Activated naive CD4-positive, alpha-beta T cell treated with anti-CD3 and anti-CD28 coated beads, Interleukin-2, amount 50 U/mL, for 24 hours (primary cell): ENCODE data around the gene RBMS3.

Experiments
- H3K27ac Mint-ChIP-seq: one replicate; pipeline ENCODE4 v1.8.0; 2021; ENCODE audit warnings: mild to moderate bottlenecking, mixed read lengths
- H3K27me3 Mint-ChIP-seq: one replicate; pipeline ENCODE4 v1.8.0; 2021; ENCODE audit warnings: mixed read lengths
- H3K36me3 Mint-ChIP-seq: one replicate; pipeline ENCODE4 v1.8.0; 2021; ENCODE audit warnings: mixed read lengths
- H3K4me1 Mint-ChIP-seq: one replicate; pipeline ENCODE4 v1.8.0; 2021; ENCODE audit warnings: mixed read lengths
- H3K4me3 Mint-ChIP-seq: one replicate; pipeline ENCODE4 v1.8.0; 2021; ENCODE audit warnings: mild to moderate bottlenecking, mixed read lengths
- H3K9me3 Mint-ChIP-seq: one replicate; pipeline ENCODE4 v1.8.0; 2021; ENCODE audit warnings: mixed read lengths

RBMS3 gene

DNA sequence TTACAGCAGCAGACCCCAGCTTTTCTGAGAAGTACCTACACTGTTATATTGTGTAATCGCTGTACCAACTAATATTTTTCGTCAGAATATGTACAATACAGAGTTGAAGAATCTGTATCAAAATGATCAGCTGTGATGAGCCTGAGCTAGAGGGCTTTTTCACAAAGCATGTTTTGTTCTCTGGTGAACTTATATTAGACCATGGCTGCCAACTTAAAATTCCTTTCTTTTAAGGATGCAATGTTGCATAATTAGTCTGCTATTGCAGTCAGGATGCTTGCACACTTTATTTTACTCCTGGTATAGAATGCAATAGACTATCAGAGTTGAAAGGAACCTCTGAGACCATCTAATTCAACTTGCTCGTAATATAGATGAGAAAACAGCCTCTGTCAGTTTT is 127.8 kb downstream of the RBMS3 start:
- Mint-ChIP-seq H3K9me3 (no peaks in the 10 kb centered on the region), H3K36me3 (no peaks in the 10 kb centered on the region), H3K27ac (no peak overlapping the region), H3K4me3 (no peak overlapping the region), H3K4me1 (no peaks in the 10 kb centered on the region), H3K27me3 (no peaks in the 10 kb centered on the region)

DNA sequence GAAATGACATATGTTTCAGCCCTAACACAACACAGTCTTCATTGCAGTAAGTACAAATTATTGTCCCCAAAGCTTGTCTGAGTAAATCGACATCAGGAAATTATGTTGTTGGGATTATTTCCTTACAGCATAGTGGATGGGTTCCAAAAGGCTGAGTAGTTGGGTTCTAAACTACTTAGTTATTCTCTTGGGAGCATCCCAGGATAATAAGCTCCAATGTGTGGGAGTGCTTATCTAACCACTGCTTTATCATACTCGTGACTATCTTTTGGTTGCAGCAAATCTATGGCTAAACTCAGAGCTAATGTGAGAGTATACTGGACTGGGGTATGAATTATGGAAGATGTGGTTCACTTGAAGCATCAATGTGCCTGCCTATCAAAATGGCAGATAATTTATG is 128.5 kb downstream of the RBMS3 start:
- Mint-ChIP-seq H3K9me3 (no peaks in the 10 kb centered on the region), H3K27ac (no peak overlapping the region), H3K4me1 (no peaks in the 10 kb centered on the region), H3K36me3 (no peaks in the 10 kb centered on the region), H3K27me3 (no peaks in the 10 kb centered on the region), H3K4me3 (no peak overlapping the region)

DNA sequence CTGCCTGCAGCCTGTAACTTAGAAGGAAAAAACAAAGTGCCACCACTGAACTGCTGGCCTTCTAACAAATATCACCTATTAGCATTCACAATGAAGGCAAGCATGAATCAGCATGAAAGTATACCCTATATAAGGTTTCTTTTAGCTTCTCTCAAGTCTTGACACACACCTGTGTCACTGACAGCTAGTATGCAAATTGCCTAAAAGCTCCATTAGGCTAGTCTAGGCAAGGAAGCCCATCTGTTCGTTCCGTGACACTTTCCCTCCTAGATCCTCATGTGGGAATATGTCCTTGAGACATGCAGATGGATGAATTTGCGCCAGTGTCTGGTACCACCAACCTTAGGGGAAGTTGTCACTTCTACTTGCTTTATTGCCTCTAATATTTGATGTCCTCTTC is 129.3 kb downstream of the RBMS3 start:
- Mint-ChIP-seq H3K27me3 (no peaks in the 10 kb centered on the region), H3K4me3 (no peak overlapping the region), H3K36me3 (no peaks in the 10 kb centered on the region), H3K9me3 (no peaks in the 10 kb centered on the region), H3K4me1 (no peaks in the 10 kb centered on the region), H3K27ac (no peak overlapping the region)

DNA sequence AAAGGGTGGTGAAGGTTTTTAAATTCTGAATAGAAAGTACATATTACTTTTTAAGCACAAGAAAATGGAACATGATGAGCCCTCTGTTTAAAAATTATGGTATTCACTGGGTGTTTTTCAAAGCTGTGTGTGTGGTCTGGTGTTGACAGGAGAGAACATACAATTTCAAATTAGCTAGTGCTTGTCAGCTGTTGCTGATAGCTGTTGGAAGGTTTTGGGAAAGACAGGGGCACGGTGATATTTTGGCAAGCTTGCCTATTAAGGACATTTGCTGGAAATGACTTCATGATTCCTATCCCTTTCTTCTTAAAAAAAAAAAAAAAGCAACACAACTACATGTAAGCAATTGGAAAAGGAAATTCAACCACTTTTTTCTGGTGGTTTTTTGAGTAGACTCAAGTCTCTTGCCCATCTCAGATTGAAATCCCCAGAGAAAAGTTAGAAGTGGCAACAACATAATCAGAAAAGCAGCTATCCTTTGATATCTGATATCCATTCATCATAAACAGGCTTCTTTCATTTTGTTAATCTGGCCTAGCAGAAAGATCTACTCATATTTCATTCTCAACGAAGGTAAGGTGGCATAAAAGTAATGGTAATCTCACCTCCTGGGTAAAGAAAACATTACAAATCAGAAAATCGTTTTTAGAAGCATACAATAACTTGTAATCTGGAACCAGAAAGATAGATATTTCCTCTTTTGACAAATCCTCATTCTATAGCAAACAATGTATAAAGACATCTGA is 130.0 kb downstream of the RBMS3 start:
- Mint-ChIP-seq H3K9me3 (no peaks in the 10 kb centered on the region), H3K36me3 (no peaks in the 10 kb centered on the region)

DNA sequence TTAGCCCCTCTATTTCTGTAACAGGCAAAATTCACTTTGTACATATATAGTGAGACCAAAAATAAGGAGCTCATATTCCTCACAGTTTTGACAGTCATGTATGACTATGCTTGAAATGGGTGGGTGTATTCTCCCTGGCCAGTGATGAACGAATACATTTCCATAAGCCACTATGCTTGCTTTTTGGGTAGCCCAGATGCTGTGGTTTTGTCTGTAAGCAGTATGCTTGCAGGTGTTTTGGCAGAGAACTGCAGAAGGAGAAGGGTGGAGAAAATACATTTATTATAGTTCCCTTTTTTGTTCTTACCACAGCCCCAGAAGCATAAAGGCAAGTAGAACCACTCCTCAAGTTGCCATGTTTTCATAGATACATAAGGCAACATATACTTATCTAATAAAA is 131.2 kb downstream of the RBMS3 start:
- Mint-ChIP-seq H3K36me3 (no peaks in the 10 kb centered on the region), H3K4me3 (no peak overlapping the region), H3K9me3 (no peaks in the 10 kb centered on the region), H3K27ac (no peak overlapping the region), H3K4me1 (no peaks in the 10 kb centered on the region), H3K27me3 (no peaks in the 10 kb centered on the region)

More for the DNA sequence above, 130.0 kb downstream of the RBMS3 start:
- Mint-ChIP-seq H3K27ac (no peak overlapping the region), H3K27me3 (no peaks in the 10 kb centered on the region), H3K4me1 (no peaks in the 10 kb centered on the region), H3K4me3 (no peak overlapping the region)

DNA sequence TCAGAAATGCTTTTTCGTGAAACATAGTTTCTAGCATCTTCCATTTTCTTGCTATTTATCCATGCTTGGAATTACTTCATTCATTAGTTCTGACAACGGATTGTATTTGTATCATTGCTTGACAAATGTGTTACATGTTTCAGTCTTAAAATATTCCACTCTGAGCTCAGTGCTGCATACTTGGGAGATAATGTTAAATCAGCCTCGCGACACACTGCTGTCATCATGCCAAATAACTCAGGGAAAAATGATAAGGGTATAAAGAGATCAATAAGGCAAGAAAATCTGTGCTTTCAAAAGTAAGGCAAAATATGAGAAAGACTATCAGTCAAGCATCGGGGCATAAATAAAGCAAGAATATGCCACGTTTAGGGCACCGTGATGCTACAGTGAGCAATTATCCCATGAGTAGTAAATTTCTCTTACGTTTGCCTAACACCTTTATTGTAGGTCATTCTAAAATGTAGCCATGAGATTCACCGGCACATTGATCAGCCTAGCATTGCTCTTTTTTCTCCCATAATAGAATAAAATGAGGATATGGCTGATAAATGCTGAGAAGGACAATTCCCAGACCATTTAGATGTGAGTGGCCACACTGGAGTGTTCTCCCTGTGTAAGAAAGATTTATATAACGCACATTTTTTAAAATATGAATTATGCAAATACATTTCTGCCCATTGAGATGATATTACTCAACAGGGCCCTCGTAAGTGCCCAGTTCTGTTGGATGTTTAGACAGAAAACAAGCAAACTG is 133.8 kb downstream of the RBMS3 start:
- no peaks in the 10 kb centered on the region for H3K9me3 Mint-ChIP-seq
- no peak overlapping the region for H3K27ac Mint-ChIP-seq
- H3K4me1 Mint-ChIP-seq: no peaks in the 10 kb centered on the region
- H3K27me3 Mint-ChIP-seq: no peaks in the 10 kb centered on the region
- H3K36me3 Mint-ChIP-seq: no peaks in the 10 kb centered on the region
- no peak overlapping the region for H3K4me3 Mint-ChIP-seq

DNA sequence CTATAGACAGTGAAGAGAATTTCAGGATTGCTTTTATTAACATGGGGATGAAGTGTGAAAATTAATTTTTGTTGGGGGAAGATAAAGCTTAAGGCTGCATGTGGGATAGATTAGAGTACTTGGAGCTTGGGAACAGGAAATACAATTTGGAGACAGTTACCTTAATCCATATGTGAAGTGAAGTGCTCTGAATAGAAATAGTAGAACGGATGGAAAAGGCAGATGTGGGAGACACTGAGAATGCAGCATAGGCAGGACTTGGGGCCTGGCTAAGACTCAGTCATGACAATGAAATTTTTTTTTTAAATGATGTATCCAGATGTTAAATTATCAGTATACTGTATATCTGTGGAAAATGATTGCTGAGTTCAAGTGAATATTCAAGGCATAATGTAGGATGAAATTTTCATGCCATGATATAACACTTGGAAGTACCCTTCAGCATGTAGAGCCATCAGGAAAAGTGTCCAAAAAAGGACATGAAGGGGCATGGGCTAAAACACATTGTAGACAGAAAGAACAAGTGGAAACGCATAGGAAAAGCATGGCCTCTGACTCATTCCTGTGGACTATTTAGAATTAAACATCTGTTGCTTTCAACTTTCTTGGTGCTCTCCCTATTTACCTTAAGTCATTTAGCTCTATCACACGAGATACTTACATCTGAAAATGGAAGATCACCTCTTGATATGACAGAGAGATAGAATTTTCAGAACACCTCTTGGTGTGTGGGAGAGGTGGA is 134.8 kb downstream of the RBMS3 start:
- Mint-ChIP-seq H3K27me3 (no peaks in the 10 kb centered on the region), H3K27ac (no peak overlapping the region), H3K4me3 (no peak overlapping the region), H3K9me3 (no peaks in the 10 kb centered on the region), H3K4me1 (no peaks in the 10 kb centered on the region), H3K36me3 (no peaks in the 10 kb centered on the region)

DNA sequence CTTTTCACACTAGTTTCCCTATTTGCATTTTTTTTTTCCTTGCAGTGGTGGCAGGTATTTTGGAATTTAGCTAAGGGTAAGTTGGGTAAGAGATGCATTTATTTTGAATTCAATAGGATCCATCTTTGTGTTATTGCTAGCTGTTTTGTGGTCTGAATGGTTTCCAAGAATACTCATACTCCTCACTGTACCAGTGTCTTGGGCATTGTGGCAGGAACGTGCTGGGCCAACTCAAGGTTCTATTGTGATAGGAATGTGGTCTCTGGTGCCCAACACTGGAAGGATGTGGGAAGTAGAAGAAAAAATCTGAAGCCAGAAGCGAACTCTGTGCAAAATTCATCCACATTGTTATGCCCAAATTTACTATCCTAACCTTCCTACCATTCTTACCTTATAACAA is 135.6 kb downstream of the RBMS3 start:
- H3K27me3 Mint-ChIP-seq: no peaks in the 10 kb centered on the region
- no peaks in the 10 kb centered on the region for H3K9me3 Mint-ChIP-seq
- H3K4me1 Mint-ChIP-seq: no peaks in the 10 kb centered on the region
- no peak overlapping the region for H3K4me3 Mint-ChIP-seq
- no peak overlapping the region for H3K27ac Mint-ChIP-seq
- H3K36me3 Mint-ChIP-seq: no peaks in the 10 kb centered on the region

DNA sequence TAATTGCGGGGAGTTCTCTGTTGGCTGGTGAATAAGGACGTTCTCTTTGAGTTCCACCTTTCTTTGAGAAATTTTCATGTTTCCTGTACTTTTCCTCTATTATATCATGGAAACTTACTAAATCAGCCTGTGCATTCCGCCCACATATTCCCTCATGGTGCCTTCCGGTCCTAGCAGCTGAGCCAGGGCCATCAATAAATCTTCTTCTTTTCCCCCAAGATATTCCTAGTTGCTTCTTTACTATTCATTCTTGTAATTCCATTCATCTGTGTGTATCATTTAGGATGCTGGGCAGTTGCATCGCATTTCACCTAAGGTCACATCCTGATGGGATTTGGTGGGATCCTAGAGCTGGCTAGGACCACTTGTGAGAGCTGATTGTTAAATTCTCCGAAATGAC is 139.2 kb downstream of the RBMS3 start:
- H3K4me1 Mint-ChIP-seq: no peaks in the 10 kb centered on the region
- H3K27me3 Mint-ChIP-seq: no peaks in the 10 kb centered on the region
- H3K27ac Mint-ChIP-seq: no peak overlapping the region
- no peak overlapping the region for H3K4me3 Mint-ChIP-seq
- H3K36me3 Mint-ChIP-seq: no peaks in the 10 kb centered on the region
- H3K9me3 Mint-ChIP-seq: no peaks in the 10 kb centered on the region

DNA sequence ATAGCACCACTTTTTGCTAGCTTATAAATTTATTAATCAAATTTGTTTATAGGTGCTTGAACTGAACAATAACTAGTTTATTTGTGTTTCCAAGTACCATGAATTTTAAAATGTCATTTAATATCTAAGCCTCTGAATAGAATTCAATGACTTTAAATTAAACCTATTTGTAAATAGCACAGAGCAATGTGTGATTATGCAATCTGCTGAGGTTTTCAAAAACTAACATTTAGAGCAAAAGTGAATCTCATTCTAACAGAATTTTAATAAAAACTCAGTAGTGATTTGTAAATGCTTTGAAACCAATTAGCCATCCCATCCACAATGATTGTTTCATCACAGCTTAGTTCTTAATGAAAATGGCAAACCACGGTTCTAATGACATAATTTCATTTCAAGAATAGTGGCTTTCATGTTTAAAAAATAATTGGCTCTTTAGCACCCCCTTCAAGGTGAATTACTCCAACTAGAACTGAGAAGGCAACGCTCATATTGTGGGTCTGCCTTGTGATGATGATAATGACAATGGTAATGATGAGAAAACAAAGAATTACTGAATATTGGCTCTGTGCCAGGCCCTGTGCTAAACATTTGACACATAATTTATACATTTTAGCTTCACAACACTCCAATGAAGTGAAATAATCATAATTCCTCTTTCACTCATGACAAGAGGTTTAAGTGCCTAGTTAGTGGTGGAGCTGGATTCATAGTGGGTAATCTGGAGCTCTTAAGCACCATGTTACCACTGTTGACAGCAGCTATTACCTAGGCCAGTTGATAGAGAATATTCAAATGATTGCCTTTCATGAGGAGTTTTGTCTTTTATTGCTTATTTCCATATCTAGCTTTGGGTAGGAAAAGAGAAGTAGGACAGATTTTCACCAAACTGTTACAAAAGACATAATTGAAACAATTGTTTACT is 145.7 kb downstream of the RBMS3 start:
- Mint-ChIP-seq H3K4me1 (no peaks in the 10 kb centered on the region), H3K27ac (no peak overlapping the region), H3K9me3 (no peaks in the 10 kb centered on the region), H3K4me3 (no peak overlapping the region), H3K36me3 (no peaks in the 10 kb centered on the region), H3K27me3 (no peaks in the 10 kb centered on the region)

DNA sequence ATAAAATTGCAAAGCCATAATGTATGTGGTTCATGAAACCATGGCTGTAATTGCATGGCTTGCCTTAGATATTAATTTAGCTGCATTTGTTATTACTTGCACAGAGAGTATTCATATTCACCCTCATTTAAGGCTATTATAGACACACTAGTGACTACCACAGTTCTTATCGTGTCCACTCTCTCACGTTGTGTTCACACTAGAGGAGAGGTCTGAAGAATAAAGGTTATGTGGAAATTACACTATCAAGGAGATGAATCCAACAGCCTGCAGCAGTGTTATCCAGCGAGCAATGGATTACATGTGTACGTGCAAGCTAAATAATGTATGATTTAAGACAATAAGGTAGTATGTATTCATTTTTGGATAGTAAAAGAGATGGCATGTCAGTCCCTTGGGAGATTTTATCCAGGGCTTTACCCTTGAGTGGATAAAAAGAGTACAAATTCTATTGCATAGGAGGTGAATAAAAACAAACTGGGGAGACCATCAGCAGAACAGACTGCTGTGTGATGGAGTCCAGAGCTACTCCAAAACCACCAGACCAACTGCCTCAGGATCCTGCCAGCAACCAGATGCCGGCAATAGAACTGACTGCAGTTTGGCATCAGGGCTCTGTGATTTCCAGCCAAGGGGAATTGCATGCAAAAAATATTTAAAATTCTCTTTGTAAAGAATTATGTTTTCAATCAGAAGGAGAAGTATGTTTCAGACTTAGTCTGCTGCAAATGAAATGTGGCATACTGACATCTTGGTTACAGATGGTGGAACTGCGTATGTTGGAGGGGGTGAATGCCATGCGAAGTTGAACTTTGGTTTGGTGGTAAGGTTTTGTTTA is 146.6 kb downstream of the RBMS3 start:
- no peaks in the 10 kb centered on the region for H3K9me3 Mint-ChIP-seq
- no peak overlapping the region for H3K27ac Mint-ChIP-seq
- H3K4me1 Mint-ChIP-seq: no peaks in the 10 kb centered on the region
- H3K4me3 Mint-ChIP-seq: no peak overlapping the region
- H3K36me3 Mint-ChIP-seq: no peaks in the 10 kb centered on the region
- no peaks in the 10 kb centered on the region for H3K27me3 Mint-ChIP-seq

DNA sequence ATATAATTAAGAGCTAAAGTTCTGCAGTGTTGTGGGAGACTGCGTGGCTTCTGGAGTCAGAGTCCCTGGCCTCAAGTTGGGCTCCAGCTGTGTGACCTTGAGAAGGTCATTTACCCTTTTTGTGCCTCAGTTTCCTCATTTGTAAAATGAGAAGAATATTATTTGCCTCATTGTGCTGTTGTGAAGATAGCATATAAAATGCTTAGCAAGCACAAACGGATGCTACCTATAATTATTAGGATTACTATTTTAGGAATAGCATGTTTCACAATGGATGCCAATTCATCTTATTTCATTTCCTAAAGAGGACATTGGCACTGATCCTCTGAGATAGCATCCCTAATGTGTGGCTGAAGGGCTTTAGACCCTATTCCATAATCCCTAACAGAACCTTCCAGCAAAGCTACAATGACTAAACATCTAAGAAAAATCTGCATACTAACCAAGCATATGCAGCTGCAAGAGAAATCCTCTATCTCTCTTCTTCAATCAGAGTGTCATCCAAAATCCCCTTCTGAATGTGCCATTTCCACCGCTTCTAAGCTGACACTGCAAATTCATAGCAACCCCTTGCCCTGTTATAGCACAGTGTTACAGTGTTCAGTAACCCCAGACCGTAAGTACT is 148.3 kb downstream of the RBMS3 start:
- H3K27me3 Mint-ChIP-seq: no peaks in the 10 kb centered on the region
- H3K36me3 Mint-ChIP-seq: no peaks in the 10 kb centered on the region
- no peaks in the 10 kb centered on the region for H3K4me1 Mint-ChIP-seq
- no peak overlapping the region for H3K4me3 Mint-ChIP-seq
- no peak overlapping the region for H3K27ac Mint-ChIP-seq
- H3K9me3 Mint-ChIP-seq: no peaks in the 10 kb centered on the region

DNA sequence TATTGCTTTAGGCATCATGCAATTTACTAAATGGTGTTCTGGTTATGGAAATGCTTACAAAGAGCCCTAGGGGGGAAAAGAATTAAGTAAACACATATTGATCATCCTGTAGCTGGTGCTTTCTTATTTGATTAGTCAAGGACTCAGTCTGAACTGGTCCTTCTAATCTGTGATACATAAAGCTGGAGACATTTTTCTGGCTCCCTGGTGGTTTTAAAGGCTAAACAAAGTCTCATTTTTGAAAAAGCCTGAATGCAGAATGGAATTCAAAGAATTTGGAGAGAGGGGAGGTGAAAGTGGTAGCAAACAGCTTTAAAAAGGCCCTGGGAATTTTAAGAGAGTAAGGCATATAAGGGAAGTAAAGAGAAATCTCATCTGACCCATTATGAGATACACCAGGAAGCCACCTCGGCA is 149.7 kb downstream of the RBMS3 start:
- no peaks in the 10 kb centered on the region for H3K9me3 Mint-ChIP-seq
- H3K4me1 Mint-ChIP-seq: no peaks in the 10 kb centered on the region
- H3K27me3 Mint-ChIP-seq: no peaks in the 10 kb centered on the region
- H3K27ac Mint-ChIP-seq: no peak overlapping the region
- H3K36me3 Mint-ChIP-seq: no peaks in the 10 kb centered on the region
- H3K4me3 Mint-ChIP-seq: no peak overlapping the region

DNA sequence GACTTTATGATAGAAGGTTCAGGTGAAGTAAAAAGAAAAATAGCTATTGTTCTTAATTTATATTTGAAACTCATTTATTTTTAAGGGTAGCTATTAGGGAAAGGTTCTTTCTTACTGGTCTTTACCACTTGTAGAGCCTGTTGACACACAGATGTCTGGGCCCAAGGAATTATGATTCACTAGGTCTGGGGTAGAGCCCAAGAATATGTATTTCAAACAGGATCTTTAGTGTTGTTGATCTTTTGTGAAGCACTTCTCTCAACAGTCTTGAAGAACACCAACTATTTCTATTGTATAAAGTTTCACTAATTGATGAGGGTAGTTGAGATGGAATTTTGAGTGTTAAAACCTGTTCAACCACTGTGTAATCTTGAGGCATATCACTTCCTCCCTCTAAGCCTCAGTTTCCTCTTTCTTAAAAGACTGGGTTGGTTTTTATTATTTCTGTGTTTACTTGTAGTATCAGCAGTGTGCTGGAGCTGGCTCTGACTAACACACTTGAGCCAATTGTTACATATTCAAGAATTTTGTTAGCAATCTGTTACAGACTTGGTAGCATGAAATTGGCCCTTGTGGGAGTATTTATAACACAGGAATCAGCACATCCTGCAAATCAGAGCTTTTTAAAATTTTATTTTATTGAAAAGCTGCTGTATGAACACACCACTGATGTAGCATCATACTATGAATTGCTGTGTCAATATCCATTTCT is 155.9 kb downstream of the RBMS3 start:
- no peaks in the 10 kb centered on the region for H3K36me3 Mint-ChIP-seq
- peaks cover 5% of the 10 kb centered on the region for H3K9me3 Mint-ChIP-seq
- no peaks in the 10 kb centered on the region for H3K4me1 Mint-ChIP-seq
- H3K27ac Mint-ChIP-seq: no peak overlapping the region
- H3K4me3 Mint-ChIP-seq: no peak overlapping the region
- H3K27me3 Mint-ChIP-seq: peaks cover 5% of the 10 kb centered on the region
